Measurements from ENCODE around the gene ABLIM1.

- no peak for TF ChIP-seq CTCF (IDR thresholded peaks at IDR 0.05; ENCODE audit: low read depth, low read length)
- TF ChIP-seq EZH2phosphoT487 (IDR thresholded peaks at IDR 0.05; ENCODE audit: low read depth): no peak
Observed at GRCh38 chr10:114526126-114526503, 132.0 kb downstream of the ABLIM1 start.
